Tibial nerve (tissue), 4 donors: ENCODE data around the gene ICE2. TPM values are rescaled to one million over a fixed set of nuclear protein-coding genes. Genes with fewer than 3 reads are reported as not detected.
A peak's percentile ranks its signal among the peaks of the same experiment; 100 is the strongest.
"Not testable (repeated sequence)": the region's sequence is repeated elsewhere in the genome, so short reads cannot be mapped to it uniquely, and the experiment has no call there.

Experiments
- DNase-seq, 2 donors: peaks; one replicate each; pipeline ENCODE4 v3.0.0-alpha.2; 2019; ENCODE audit warnings: low spot score in 2 of 2
- H3K27ac ChIP-seq, 4 donors: fragments of 200-600 bp; sonication (generic) in 3 of 4; one replicate each; pipeline ENCODE4 v1.5.1; 2017 to 2019; ENCODE audit warnings: mild to moderate bottlenecking in 1 of 4
- H3K27me3 ChIP-seq, 2 donors: fragments of 200-600 bp; sonication (generic) in 1 of 2; one replicate each; pipeline versions ENCODE4 v1.5.1 to v1.6.0; 2017 to 2019
- H3K36me3 ChIP-seq, 3 donors: fragments of 200-600 bp; sonication (generic); one replicate each; pipeline ENCODE4 v1.5.1; 2018 to 2019
- H3K4me1 ChIP-seq, 4 donors: fragments of 200-600 bp; sonication (generic) in 3 of 4; one replicate each; pipeline ENCODE4 v1.5.1; 2017 to 2019
- H3K4me3 ChIP-seq, 4 donors: fragments of 200-600 bp; sonication (generic) in 3 of 4; one replicate each; pipeline ENCODE4 v1.5.1; 2017 to 2019; ENCODE audit warnings: mild to moderate bottlenecking in 1 of 4, moderate library complexity in 1 of 4
- H3K9me3 ChIP-seq, 4 donors: fragments of 200-600 bp; sonication (generic) in 3 of 4; one replicate each; pipeline ENCODE4 v1.5.1; 2017 to 2019
- CTCF ChIP-seq, 5 experiments: fragments of 200-600 bp in 3 of 5; fragments of 450-650 bp in 2 of 5; sonication (generic) in 3 of 5; IDR thresholded peaks; one replicate each; pipeline ENCODE4 v1.5.1; 2016 to 2019; ENCODE audit warnings: antibody characterized with exemption in 5 of 5, mild to moderate bottlenecking in 3 of 5, moderate library complexity in 2 of 5
- EP300 ChIP-seq, 2 donors: sonication (generic); formaldehyde crosslinking; IDR thresholded peaks; one replicate each; pipeline ENCODE4 v1.6.1; 2017; ENCODE audit warnings: antibody characterized with exemption in 2 of 2, mild to moderate bottlenecking in 1 of 2
- POLR2A ChIP-seq, 2 donors: fragments of 450-650 bp; IDR thresholded peaks; one replicate each; pipeline ENCODE4 v1.6.1; 2017; ENCODE audit warnings: antibody characterized with exemption in 2 of 2, mild to moderate bottlenecking in 2 of 2, moderate library complexity in 2 of 2
- WGBS, 2 donors: methylation state at CpG; one replicate each; pipeline ENCODE4 v1.1.5; 2018; 5-methylcytosine and 5-hydroxymethylcytosine counted together
- total RNA-seq, 4 donors: library from RNA; depleted of rRNA; stranded (reverse); fragments of >200 nt; gene quantifications; one replicate each; pipeline ENCODE4 v1.1.0, GENCODE V29; 2016

ICE2 gene
- total RNA-seq, 4 donors from 2014 or later = 23.9 to 44.1 (median 26.0) TPM

DNA sequence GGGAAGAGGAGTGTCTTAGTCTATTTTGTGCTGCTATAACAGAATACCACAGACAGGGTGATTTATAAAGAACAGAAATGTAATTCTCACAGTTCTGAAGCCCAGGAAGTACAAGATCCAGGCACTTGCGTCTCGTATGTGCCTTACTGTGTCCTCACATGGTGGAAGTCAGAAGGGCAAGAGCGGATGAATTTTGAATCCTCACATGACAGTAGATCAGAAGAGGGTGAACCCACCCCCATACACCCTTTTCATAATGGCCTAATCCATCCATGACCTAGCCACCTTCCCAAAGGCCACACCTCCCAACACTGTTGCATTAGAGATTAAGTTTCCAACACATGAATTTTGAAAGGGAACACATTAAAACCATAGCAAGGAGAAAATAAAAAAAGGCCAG lies 62.5 kb downstream of the ICE2 start:
- TF ChIP-seq POLR2A (IDR thresholded peaks at IDR 0.05) (no peak), CTCF (IDR thresholded peaks at IDR 0.05) (no peak)
- Histone ChIP-seq H3K9me3 (no peaks in the 10 kb centered on the region), H3K4me1 (peaks cover 0 to 29% (median 2%) of the 10 kb centered on the region in 4 donors), H3K4me3 (no peak overlapping the region), H3K27me3 (no peaks in the 10 kb centered on the region), H3K27ac (no peak overlapping the region), H3K36me3 (peaks cover 0 to 7% (median 0%) of the 10 kb centered on the region in 3 donors)
- no peak for DNase-seq
- WGBS, 2 donors = 94 to 100% methylated on average over 3 of the region's 3 CpGs

DNA sequence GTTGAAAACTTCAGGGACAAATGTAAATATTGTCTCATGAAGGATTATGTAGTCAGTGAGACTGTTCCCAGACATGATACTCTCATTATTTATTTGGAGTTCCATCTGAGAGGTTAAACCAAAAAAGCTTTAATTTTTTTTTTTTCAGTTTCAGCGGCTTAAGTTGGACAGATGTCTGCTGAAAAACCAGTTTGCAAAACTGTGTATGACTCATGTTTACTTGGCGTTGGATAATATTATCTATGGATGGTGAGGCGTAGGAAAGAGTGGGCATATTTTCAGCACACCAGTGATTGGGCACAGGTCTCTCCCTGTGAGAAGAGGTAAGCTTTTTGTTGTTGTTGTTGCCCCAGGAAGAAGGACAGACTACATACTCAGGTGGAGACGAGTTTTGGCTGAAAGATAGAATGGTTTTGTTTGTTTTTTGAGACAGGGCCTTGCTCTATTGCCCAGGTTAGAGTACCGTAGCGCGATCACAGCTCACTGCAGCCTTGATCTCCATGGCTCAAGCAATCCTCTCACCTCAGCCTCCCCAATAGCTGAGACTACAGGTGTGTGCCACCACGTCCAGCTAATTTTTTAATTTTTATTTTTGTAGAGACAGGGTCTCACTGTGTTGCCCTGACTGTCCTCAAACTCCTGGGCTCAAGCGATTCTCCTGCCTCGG lies 64.8 kb downstream of the ICE2 start:
- Histone ChIP-seq H3K27me3 (no peaks in the 10 kb centered on the region), H3K4me3 (no peak overlapping the region), H3K4me1 (peaks cover 0 to 20% (median under 1%) of the 10 kb centered on the region in 4 donors), H3K9me3 (no peaks in the 10 kb centered on the region), H3K27ac (peak overlapping the region in 1 of 4 donors; percentile 4), H3K36me3 (peaks cover 0 to 7% (median 0%) of the 10 kb centered on the region in 3 donors)
- WGBS, 2 donors = 66 to 73% methylated on average over 10 of the region's 10 CpGs
- DNase-seq = no peak
- no peak for TF ChIP-seq CTCF (IDR thresholded peaks at IDR 0.05)
- no peak for TF ChIP-seq EP300 (IDR thresholded peaks at IDR 0.05)
- no peak for TF ChIP-seq POLR2A (IDR thresholded peaks at IDR 0.05)

DNA sequence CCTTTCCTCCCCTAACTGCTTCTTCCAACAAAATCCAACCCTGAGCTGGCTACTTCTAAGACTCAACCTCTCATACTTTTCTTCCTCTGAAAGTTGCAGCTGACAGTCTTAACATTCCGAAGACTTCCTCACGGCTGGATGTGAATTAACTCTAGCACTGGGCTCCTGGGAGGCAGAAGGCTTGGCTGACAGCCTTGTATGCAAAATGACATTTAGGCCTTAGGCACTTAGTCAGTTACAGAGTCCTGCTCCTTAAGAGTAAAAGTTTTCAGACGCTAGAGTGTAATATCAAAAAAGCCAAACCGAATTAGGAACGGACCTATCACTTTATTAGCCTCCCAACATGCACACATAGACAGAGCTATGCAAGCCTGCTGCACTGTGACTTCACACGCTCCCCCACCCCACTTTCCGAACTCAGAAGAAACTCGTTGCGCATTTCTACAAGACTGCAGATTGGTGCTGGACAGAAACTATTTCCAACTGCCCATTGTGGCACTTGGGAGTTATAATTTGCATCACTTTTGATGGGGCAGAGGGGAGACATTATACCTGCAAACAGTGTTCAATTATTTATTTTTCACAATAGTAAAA lies 65.6 kb downstream of the ICE2 start:
- no peaks in the 10 kb centered on the region for H3K27me3 ChIP-seq
- peaks cover 0 to 21% (median 4%) of the 10 kb centered on the region in 4 donors for H3K4me1 ChIP-seq
- H3K27ac ChIP-seq = peak overlapping the region in 2 of 4 donors; percentile 46 to 48
- no peak overlapping the region for H3K4me3 ChIP-seq
- TF ChIP-seq POLR2A (IDR thresholded peaks at IDR 0.05) (no peak), EP300 (IDR thresholded peaks at IDR 0.05) (no peak), CTCF (IDR thresholded peaks at IDR 0.05) (no peak)
- peaks cover 0 to 7% (median 0%) of the 10 kb centered on the region in 3 donors for H3K36me3 ChIP-seq
- no peak for DNase-seq
- 23 to 40% methylated on average over 8 of the region's 9 CpGs for WGBS, 2 donors
- no peaks in the 10 kb centered on the region for H3K9me3 ChIP-seq

GRCh38 chr15:60412807-60413206 lies 66.1 kb downstream of the ICE2 start:
- Histone ChIP-seq H3K27ac (peak overlapping the region in 2 of 4 donors; percentile 46 to 48), H3K4me1 (peaks cover 0 to 26% (median 6%) of the 10 kb centered on the region in 4 donors)
- not testable (repeated sequence) for H3K4me3 ChIP-seq, H3K9me3 ChIP-seq, DNase-seq, H3K36me3 ChIP-seq, H3K27me3 ChIP-seq
- WGBS, 2 donors = 87 to 91% methylated on average over 21 of the region's 21 CpGs

DNA sequence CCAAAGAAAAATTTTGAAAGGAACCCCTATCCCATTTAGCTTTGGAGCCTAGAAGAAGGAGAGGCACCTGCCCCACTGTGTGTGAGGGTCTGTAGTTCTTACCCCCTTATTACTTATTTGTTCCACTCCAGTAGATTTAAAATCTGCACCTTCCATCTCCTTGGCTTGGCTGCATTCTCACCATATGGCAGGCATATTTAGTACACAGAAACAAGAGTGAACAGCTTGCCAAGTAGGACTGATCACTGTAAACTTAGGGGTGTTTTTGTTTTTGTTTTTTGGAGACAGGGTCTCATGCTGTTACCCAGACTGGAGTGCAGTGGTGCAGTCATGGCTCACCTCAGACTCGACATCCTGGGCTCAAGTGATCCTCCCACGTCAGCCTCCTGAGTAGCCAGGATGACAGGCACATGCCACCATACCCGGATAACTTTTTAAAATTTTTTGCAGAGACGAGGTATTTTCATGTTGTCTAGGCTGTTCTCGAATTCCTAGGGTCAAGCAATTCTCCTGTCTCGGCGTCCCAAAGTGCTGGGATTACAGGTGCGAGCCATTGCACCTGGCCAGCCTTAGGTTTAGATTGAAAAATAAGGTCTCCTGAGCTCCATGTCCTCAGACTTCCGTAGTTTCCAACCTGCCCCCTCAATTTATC lies 67.0 kb downstream of the ICE2 start:
- 93 to 95% methylated on average over 9 of the region's 9 CpGs for WGBS, 2 donors

GRCh38 chr15:60410350-60410749 lies 68.6 kb downstream of the ICE2 start:
- H3K36me3 ChIP-seq, H3K9me3 ChIP-seq, H3K27ac ChIP-seq, H3K27me3 ChIP-seq, DNase-seq, H3K4me3 ChIP-seq: not testable (repeated sequence)
- 94% methylated on average over 9 of the region's 9 CpGs for WGBS, 2 donors
- H3K4me1 ChIP-seq = peaks cover 0 to 45% (median 10%) of the 10 kb centered on the region in 4 donors

More for the DNA sequence above, 67.0 kb downstream of the ICE2 start:
- H3K9me3 ChIP-seq = no peaks in the 10 kb centered on the region
- no peaks in the 10 kb centered on the region for H3K27me3 ChIP-seq
- no peak for TF ChIP-seq CTCF (IDR thresholded peaks at IDR 0.05)
- no peak for TF ChIP-seq EP300 (IDR thresholded peaks at IDR 0.05)
- TF ChIP-seq POLR2A (IDR thresholded peaks at IDR 0.05) = no peak
- no peak for DNase-seq
- no peak overlapping the region for H3K27ac ChIP-seq
- peaks cover 0 to 35% (median 8%) of the 10 kb centered on the region in 4 donors for H3K4me1 ChIP-seq
- no peak overlapping the region for H3K4me3 ChIP-seq
- H3K36me3 ChIP-seq = peaks cover 0 to 7% (median 0%) of the 10 kb centered on the region in 3 donors
